GM11168 (cell line): Measurements from ENCODE around the gene CFAP410.

Experiments
- in situ Hi-C: fragments of 300-500 bp; cut with MboI; formaldehyde crosslinking; loops from one replicate; pipeline ENCODE4 v1.12.0; 2022; ENCODE audit warnings: low sequenced_read_pairs; ENCODE audit not compliant: unreplicated experiment

Gene CFAP410

GRCh38 chr21:44338971-44339910 is at the start of gene CFAP410:
Gene CFAP410 (minus strand): TSS chr21:44339390. CDS start chr21:44339194, 196 bp downstream.
- in situ Hi-C loops, result no loop called here

- in situ Hi-C loops, result no loop called here
These were observed 45.8 kb upstream of the CFAP410 start for GRCh38 chr21:44384968-44385367.

- in situ Hi-C loops, result no loop called here
These were observed 44.0 kb upstream of the CFAP410 start for GRCh38 chr21:44383216-44383615.

GRCh38 chr21:44382536-44382935 is 43.3 kb upstream of the CFAP410 start:
- in situ Hi-C loops, result no loop called here

GRCh38 chr21:44381874-44382273 is 42.7 kb upstream of the CFAP410 start:
- in situ Hi-C loops, result no loop called here

- in situ Hi-C loops, result no loop called here
These were observed 41.7 kb upstream of the CFAP410 start for GRCh38 chr21:44380876-44381275.

GRCh38 chr21:44379991-44380865 is 41.0 kb upstream of the CFAP410 start:
- in situ Hi-C loops, result no loop called here

- in situ Hi-C loops, result no loop called here
These were observed 40.3 kb upstream of the CFAP410 start for GRCh38 chr21:44379515-44379848.

GRCh38 chr21:44378646-44379514 is 39.7 kb upstream of the CFAP410 start:
- in situ Hi-C loops, result no loop called here

GRCh38 chr21:44377922-44378645 is 38.9 kb upstream of the CFAP410 start:
- in situ Hi-C loops, result no loop called here

- in situ Hi-C loops, result no loop called here
These were observed 38.2 kb upstream of the CFAP410 start for GRCh38 chr21:44377201-44377921.

GRCh38 chr21:44376606-44377005 is 37.4 kb upstream of the CFAP410 start:
- in situ Hi-C loops, result no loop called here

- in situ Hi-C loops, result no loop called here
These were observed 36.6 kb upstream of the CFAP410 start for GRCh38 chr21:44375761-44376241.

GRCh38 chr21:44375281-44375651 is 36.1 kb upstream of the CFAP410 start:
- in situ Hi-C loops, result no loop called here

GRCh38 chr21:44374601-44375280 is 35.6 kb upstream of the CFAP410 start:
- in situ Hi-C loops, result no loop called here

GRCh38 chr21:44372616-44373015 is 33.4 kb upstream of the CFAP410 start:
- in situ Hi-C loops, result no loop called here

GRCh38 chr21:44371596-44371995 is 32.4 kb upstream of the CFAP410 start:
- in situ Hi-C loops, result no loop called here

- in situ Hi-C loops, result no loop called here
These were observed 31.7 kb upstream of the CFAP410 start for GRCh38 chr21:44370786-44371410.
